OCI-LY7 (cell line): ENCODE measurements around the gene PRR7. TPM values are rescaled to one million over a fixed set of nuclear protein-coding genes. Genes with fewer than 3 reads are reported as not detected.
A peak's percentile ranks its signal among the peaks of the same experiment; 100 is the strongest.

Experiments used
- BruUV-seq: library from RNA; stranded (reverse); fragments of 400-500 nt; replicated peaks from 2 replicates; lab custom pipeline; 2021; lab: Mats Ljungman, UMichigan
- CTCF ChIA-PET: fragments of 300-600 bp; sonication (Branson Sonifier 250); formaldehyde crosslinking; loops from one replicate; lab custom pipeline; 2022; ENCODE audit warnings: antibody characterized with exemption; ENCODE audit not compliant: unreplicated experiment; lab: Charles Lee
- POLR2A ChIA-PET: fragments of 300-600 bp; sonication (Branson Sonifier 250); formaldehyde crosslinking; loops from one replicate; lab custom pipeline; 2022; ENCODE audit warnings: antibody characterized with exemption; lab: Charles Lee
- DNase-seq: peaks from one replicate; pipeline ENCODE4 v3.0.0-alpha.2; 2015; ENCODE audit warnings: low spot score
- H2AFZ ChIP-seq: fragments of 200-600 bp; sonication (generic), shearing (Covaris generic); 2 replicates; pipeline ENCODE4 v1.6.1; 2014; ENCODE audit warnings: mild to moderate bottlenecking, antibody characterized with exemption, low read length, moderate library complexity
- H3K27ac ChIP-seq: fragments of 200-600 bp; sonication (generic); 2 replicates; pipeline ENCODE4 v1.5.1; 2014; ENCODE audit warnings: mixed run types, low read depth, mild to moderate bottlenecking, moderate library complexity, low read length, inconsistent platforms; ENCODE audit not compliant: poor library complexity, severe bottlenecking
- H3K36me3 ChIP-seq: fragments of 200-600 bp; sonication (generic); 2 replicates; pipeline ENCODE4 v1.6.1; 2014; ENCODE audit warnings: mild to moderate bottlenecking, antibody characterized with exemption, low read length, moderate library complexity, mixed read lengths; ENCODE audit not compliant: insufficient read depth
- H3K4me1 ChIP-seq: fragments of 200-600 bp; sonication (generic); 2 replicates; pipeline ENCODE4 v1.5.1; 2014; ENCODE audit warnings: mild to moderate bottlenecking, low read length; ENCODE audit not compliant: insufficient read depth, poor library complexity, severe bottlenecking
- H3K4me2 ChIP-seq: fragments of 200-600 bp; sonication (generic); 2 replicates; pipeline ENCODE4 v1.6.1; 2014; ENCODE audit warnings: mild to moderate bottlenecking, low read length
- H3K4me3 ChIP-seq: fragments of 200-600 bp; sonication (generic); 2 replicates; pipeline ENCODE4 v1.5.1; 2014; ENCODE audit warnings: mild to moderate bottlenecking, low read depth, low read length; ENCODE audit not compliant: poor library complexity, severe bottlenecking
- H3K79me2 ChIP-seq: fragments of 200-600 bp; sonication (generic); 2 replicates; pipeline ENCODE4 v1.6.1; 2016; ENCODE audit warnings: low read depth, mild to moderate bottlenecking, low read length, moderate library complexity, mixed read lengths; ENCODE audit not compliant: insufficient read depth
- H3K9me2 ChIP-seq: fragments of 200-600 bp; sonication (generic); 2 replicates; pipeline ENCODE4 v1.6.1; 2016; ENCODE audit warnings: mild to moderate bottlenecking, low read length, mixed read lengths; ENCODE audit not compliant: insufficient read depth
- H3K9me3 ChIP-seq: fragments of 200-600 bp; sonication (generic); 2 replicates; pipeline ENCODE4 v1.6.1; 2014; ENCODE audit warnings: mild to moderate bottlenecking, mixed run types, low read length, mixed read lengths
- H4K20me1 ChIP-seq: fragments of 200-600 bp; sonication (generic); 2 replicates; pipeline ENCODE4 v1.6.1; 2014; ENCODE audit warnings: mild to moderate bottlenecking, antibody characterized with exemption, low read length, moderate library complexity, mixed read lengths; ENCODE audit not compliant: insufficient read depth
- CTCF ChIP-seq: fragments of 200-600 bp; sonication (generic); conservative IDR thresholded peaks from 2 replicates; pipeline ENCODE4 v1.5.1; 2014; ENCODE audit warnings: mild to moderate bottlenecking, antibody characterized with exemption, low read length, moderate library complexity, mixed read lengths
- EZH2phosphoT487 ChIP-seq: fragments of 200-600 bp; sonication (generic); IDR thresholded peaks from 2 replicates; pipeline ENCODE4 v1.6.1; 2018; ENCODE audit warnings: low read depth, borderline replicate concordance, mild to moderate bottlenecking, mixed run types, antibody characterized with exemption, low read length, moderate library complexity, mixed read lengths
- intact Hi-C: fragments of 100-400 bp; cut with micrococcal nuclease; formaldehyde crosslinking; loops from one replicate; pipeline ENCODE4 v1.10.0; 2022; ENCODE audit not compliant: unreplicated experiment
- total RNA-seq, 2 experiments: library from RNA; depleted of rRNA in 1 of 2; stranded (reverse); fragments of >200 nt in 1 of 2; shearing (Covaris generic) in 1 of 2; gene quantifications; 2 replicates each; pipeline ENCODE4 v1.2.3, GENCODE V29; 2014 to 2022

Gene PRR7
- total RNA-seq, 2 experiments from 2014 or later: 12.8 to 13.6 TPM

GRCh38 chr5:177456976-177457851 lies 10.6 kb downstream of the PRR7 start:
- H3K36me3 ChIP-seq: no peaks in the 10 kb centered on the region; the same call in 1 of the 2 replicates
- intact Hi-C loops: loop anchor here (1.0 to 5.0 kb wide), 2 partner anchors 31 to 345 kb away; partner anchors contain the start of gene GRK6
- H3K27ac ChIP-seq: peak overlapping the region; percentile 90
- peak overlapping the region; percentile 27 for H3K4me3 ChIP-seq
- no peaks in the 10 kb centered on the region for H3K9me3 ChIP-seq
- H4K20me1 ChIP-seq: peaks cover 8% of the 10 kb centered on the region
- BruUV-seq: no TSS peak
- H3K9me2 ChIP-seq: no peaks in the 10 kb centered on the region
- ChIA-PET POLR2A (interaction anchor here (0.6 to 1.4 kb wide), 7 partner anchors 11 to 163 kb away, joined by 3 to 9 read pairs (median 4); partner anchors contain the start of gene PRR7), CTCF (interaction anchor here (0.5 to 1.1 kb wide), 6 partner anchors 38 to 1074 kb away, joined by 3 to 6 read pairs (median 4); no protein-coding TSS in a partner anchor)
- H2AFZ ChIP-seq: no peak overlapping the region
- H3K4me1 ChIP-seq: peaks cover 27% of the 10 kb centered on the region
- DNase-seq: peak; percentile 95
- peak overlapping the region; percentile 44 for H3K4me2 ChIP-seq
- H3K79me2 ChIP-seq: no peaks in the 10 kb centered on the region
- 0 out of 2 replicates have a peak, but pooled peaks have one; percentile 36 for TF ChIP-seq CTCF
- no peak for TF ChIP-seq EZH2phosphoT487

GRCh38 chr5:177457852-177458681 lies 11.5 kb downstream of the PRR7 start:
- POLR2A ChIA-PET: interaction anchor here (0.6 to 1.4 kb wide), 7 partner anchors 12 to 163 kb away, joined by 3 to 9 read pairs (median 4); partner anchors contain the start of gene PRR7
- H2AFZ ChIP-seq: no peak overlapping the region
- no peaks in the 10 kb centered on the region for H3K36me3 ChIP-seq
- H3K4me1 ChIP-seq: peaks cover 27% of the 10 kb centered on the region
- no peak overlapping the region for H3K4me2 ChIP-seq
- CTCF ChIA-PET: interaction anchor here (0.5 to 1.1 kb wide), 4 partner anchors 37 to 348 kb away, joined by 3 to 6 read pairs (median 4); no protein-coding TSS in a partner anchor
- no peak overlapping the region for H3K27ac ChIP-seq
- H3K4me3 ChIP-seq: no peak overlapping the region
- no peak for TF ChIP-seq CTCF
- TF ChIP-seq EZH2phosphoT487: no peak
- H4K20me1 ChIP-seq: peaks cover 8% of the 10 kb centered on the region
- intact Hi-C loops: loop anchor here (5.0 kb wide), 1 partner anchor 346 kb away; no protein-coding TSS in a partner anchor
- H3K9me2 ChIP-seq: no peaks in the 10 kb centered on the region
- no peaks in the 10 kb centered on the region for H3K9me3 ChIP-seq
- BruUV-seq: no TSS peak
- DNase-seq: no peak
- no peaks in the 10 kb centered on the region for H3K79me2 ChIP-seq
